Upper lobe of right lung (tissue), 1 donor: Measurements from ENCODE around the gene HNRNPDL. TPM values are rescaled to one million over a fixed set of nuclear protein-coding genes. Genes with fewer than 3 reads are reported as not detected.
"Not testable (repeated sequence)": the region's sequence is repeated elsewhere in the genome, so short reads cannot be mapped to it uniquely, and the experiment has no call there.

Source experiments
- ATAC-seq: fragments of 200-7000 bp; cut with Tn5 transposase; one replicate; pipeline ENCODE4 v1.9.1; 2020; ENCODE audit warnings: mild to moderate bottlenecking, moderate library complexity
- DNase-seq: peaks from one replicate; pipeline ENCODE4 v3.0.0-alpha.2; 2020
- H3K27ac ChIP-seq: fragments of 200-600 bp; one replicate; pipeline ENCODE4 v1.8.0; 2022
- H3K27me3 ChIP-seq: fragments of 200-600 bp; one replicate; pipeline ENCODE4 v1.8.0; 2022; ENCODE audit warnings: mild to moderate bottlenecking
- H3K36me3 ChIP-seq: fragments of 200-600 bp; one replicate; pipeline ENCODE4 v1.8.0; 2022
- H3K4me1 ChIP-seq: fragments of 200-600 bp; one replicate; pipeline ENCODE4 v1.8.0; 2022
- H3K4me3 ChIP-seq: fragments of 200-600 bp; one replicate; pipeline ENCODE4 v1.8.0; 2022; ENCODE audit warnings: mild to moderate bottlenecking
- H3K9me3 ChIP-seq: fragments of 200-600 bp; one replicate; pipeline ENCODE4 v1.8.0; 2022
- CTCF ChIP-seq: fragments of 200-600 bp; IDR thresholded peaks from one replicate; pipeline ENCODE4 v1.8.0; 2022; ENCODE audit warnings: antibody characterized with exemption
- intact Hi-C: fragments of 100-400 bp; cut with DNase I; formaldehyde crosslinking; loops from one replicate; pipeline ENCODE4 v1.11.0; 2022
- long read RNA-seq: library from polyadenylated mRNA; unstranded; transcript quantifications from one replicate; pipeline ENCODE4 v2.0.0, GENCODE V29; 2021
- total RNA-seq: library from RNA; stranded (reverse); fragmentation: NEBNext Ultra II Directional; extraction: Animal tissue kit (Norgen Biotek cat#: 25700); gene quantifications from one replicate; pipeline ENCODE4 v1.2.1, GENCODE V29; 2021
- donor health status: DM: no; HTN: yes; CAD: no; lungs with severe emphysema.

The HNRNPDL gene
- 167 TPM for total RNA-seq
- long read RNA-seq, transcript HNRNPDL-204 (7 exons, 2,404 nt): minor isoform, 53 of 228 reads
- long read RNA-seq, transcript HNRNPDL-201 (8 exons, 3,781 nt): major isoform, 128 of 228 reads
- long read RNA-seq, transcript HNRNPDL-202 (9 exons, 1,402 nt): minor isoform, 14 of 228 reads
- long read RNA-seq, partial matches to known transcripts: 20 of 228 reads
- long read RNA-seq, other reads (novel, unspliced or antisense): 11 of 228 reads

GRCh38 chr4:82430193-82430963, at the start of gene HNRNPDL, which contains the start of gene ENOPH1:
TSS of gene HNRNPDL (minus strand) at chr4:82430462. CDS start at chr4:82429690, 772 bp downstream.
TSS of gene ENOPH1 (plus strand) at chr4:82430590. CDS start at chr4:82430830, 240 bp downstream.
- peaks cover 26% of the 10 kb centered on the region for H3K36me3 ChIP-seq
- H3K4me3 ChIP-seq: peak within 1 kb of the TSS; percentile 93
- peaks cover 39% of the 10 kb centered on the region for H3K4me1 ChIP-seq
- H3K27me3 ChIP-seq: no peaks in the 10 kb centered on the region
- H3K27ac ChIP-seq: peak within 1 kb of the TSS; percentile 98
- DNase-seq (peak; percentile 99), ATAC-seq (peak; percentile 88)
- H3K9me3 ChIP-seq: no peaks in the 10 kb centered on the region
- TF ChIP-seq CTCF: no peak
- intact Hi-C loops: no loop called here

GRCh38 chr4:82479562-82479961, 49.3 kb upstream of the HNRNPDL start:
- DNase-seq (no peak), ATAC-seq (no peak)
- H3K9me3 ChIP-seq: no peaks in the 10 kb centered on the region
- TF ChIP-seq CTCF: no peak
- no peaks in the 10 kb centered on the region for H3K4me1 ChIP-seq
- no peak overlapping the region for H3K27ac ChIP-seq
- no peak overlapping the region for H3K4me3 ChIP-seq
- H3K27me3 ChIP-seq: no peaks in the 10 kb centered on the region
- intact Hi-C loops: no loop called here
- H3K36me3 ChIP-seq: no peaks in the 10 kb centered on the region

GRCh38 chr4:82477469-82477868, 47.2 kb upstream of the HNRNPDL start:
- H3K4me3 ChIP-seq, intact Hi-C loops, H3K27me3 ChIP-seq, ATAC-seq, H3K4me1 ChIP-seq, H3K27ac ChIP-seq, DNase-seq, H3K9me3 ChIP-seq, H3K36me3 ChIP-seq: not testable (repeated sequence)

GRCh38 chr4:82475931-82476330, 45.7 kb upstream of the HNRNPDL start:
- H3K27me3 ChIP-seq, H3K9me3 ChIP-seq, H3K4me1 ChIP-seq, H3K4me3 ChIP-seq, intact Hi-C loops, DNase-seq, H3K36me3 ChIP-seq, ATAC-seq, H3K27ac ChIP-seq: not testable (repeated sequence)

- ATAC-seq (no peak), DNase-seq (no peak)
- H3K4me1 ChIP-seq: no peaks in the 10 kb centered on the region
- H3K36me3 ChIP-seq: no peaks in the 10 kb centered on the region
- no peak overlapping the region for H3K27ac ChIP-seq
- no peaks in the 10 kb centered on the region for H3K9me3 ChIP-seq
- H3K4me3 ChIP-seq: no peak overlapping the region
- intact Hi-C loops: no loop called here
- no peaks in the 10 kb centered on the region for H3K27me3 ChIP-seq
- no peak for TF ChIP-seq CTCF
Measured at GRCh38 chr4:82473621-82474164, 43.4 kb upstream of the HNRNPDL start.

- DNase-seq, H3K4me3 ChIP-seq, H3K9me3 ChIP-seq, H3K27ac ChIP-seq, intact Hi-C loops, H3K27me3 ChIP-seq, ATAC-seq, H3K36me3 ChIP-seq, H3K4me1 ChIP-seq: not testable (repeated sequence)
Measured at GRCh38 chr4:82473080-82473479, 42.8 kb upstream of the HNRNPDL start.

GRCh38 chr4:82469791-82470345, 39.6 kb upstream of the HNRNPDL start:
- no peak for TF ChIP-seq CTCF
- DNase-seq (no peak), ATAC-seq (peak; percentile 26)
- intact Hi-C loops: no loop called here
- no peak overlapping the region for H3K27ac ChIP-seq
- no peak overlapping the region for H3K4me3 ChIP-seq
- no peaks in the 10 kb centered on the region for H3K9me3 ChIP-seq
- H3K4me1 ChIP-seq: no peaks in the 10 kb centered on the region
- no peaks in the 10 kb centered on the region for H3K27me3 ChIP-seq
- H3K36me3 ChIP-seq: no peaks in the 10 kb centered on the region
